Small intestine (tissue), 7 donors: Measurements from ENCODE around the gene PIAS4. TPM values are rescaled to one million over a fixed set of nuclear protein-coding genes. Genes with fewer than 3 reads are reported as not detected.

ENCODE experiments used
- DNase-seq, 2 donors: peaks; one replicate each; pipeline versions ENCODE4 v3.0.0 to v3.0.0-alpha.2; 2013
- FAIRE-seq: peaks from 2 replicates; lab custom pipeline; 2012; peaks lifted over from hg19 to GRCh38; lab: Jason Lieb, UNC
- H3K27ac ChIP-seq, 3 donors: one replicate each; pipeline ENCODE4 v1.5.1; 2013; ENCODE audit warnings: low read length in 2 of 3, mild to moderate bottlenecking in 2 of 3, control low read depth in 1 of 3, inconsistent platforms in 1 of 3, low read depth in 1 of 3, moderate library complexity in 1 of 3
- H3K27me3 ChIP-seq, 3 donors: one replicate each; pipeline ENCODE4 v1.6.1; 2013; ENCODE audit warnings: low read length in 3 of 3, inconsistent platforms in 1 of 3; ENCODE audit not compliant: control insufficient read depth in 3 of 3, insufficient read depth in 3 of 3
- H3K36me3 ChIP-seq, 3 donors: one replicate each; pipeline ENCODE4 v1.6.1; 2013; ENCODE audit warnings: low read length in 3 of 3, inconsistent platforms in 1 of 3, low read depth in 1 of 3, mild to moderate bottlenecking in 1 of 3, moderate library complexity in 1 of 3; ENCODE audit not compliant: control insufficient read depth in 3 of 3, insufficient read depth in 2 of 3
- H3K4me1 ChIP-seq, 3 donors: one replicate each; pipeline ENCODE4 v1.6.1; 2013; ENCODE audit warnings: low read length in 2 of 3, inconsistent platforms in 1 of 3, low read depth in 1 of 3, mild to moderate bottlenecking in 1 of 3, moderate library complexity in 1 of 3; ENCODE audit not compliant: control insufficient read depth in 3 of 3, insufficient read depth in 2 of 3
- H3K4me3 ChIP-seq, 3 donors: one replicate each; pipeline ENCODE4 v1.5.1; 2013; ENCODE audit warnings: low read length in 3 of 3, control low read depth in 1 of 3, inconsistent platforms in 1 of 3, low read depth in 1 of 3, mild to moderate bottlenecking in 1 of 3, moderate library complexity in 1 of 3
- H3K9me3 ChIP-seq, 2 donors: one replicate each; pipeline ENCODE4 v1.6.1; 2013; ENCODE audit warnings: low read depth in 1 of 2, low read length in 1 of 2; ENCODE audit not compliant: control insufficient read depth in 2 of 2, insufficient read depth in 1 of 2
- WGBS, 3 donors: extraction: QIAGEN DNeasy Blood & Tissue Kit; methylation state at CpG; one replicate each; pipeline ENCODE4 v1.1.7; 2013; 5-methylcytosine and 5-hydroxymethylcytosine counted together
- polyA plus RNA-seq, 4 donors: library from polyadenylated mRNA; stranded (reverse) in 3 of 4; unstranded in 1 of 4; fragments of 200-250 nt in 3 of 4; fragments of 120-200 nt in 1 of 4; gene quantifications; one replicate each; pipeline versions ENCODE4 v1.2.1 to v1.2.3, GENCODE V29; 2013
- donor health status: healthy with polysubstance abuse.
- donor health status: control.
- donor health status: control.
- donor health status: Bipolar disorder and iron deficiency.
- donor health status: healthy.

PIAS4 gene
- polyA plus RNA-seq, 4 donors = 10.8 to 30.4 (median 13.1) TPM

- Histone ChIP-seq H3K4me3 (no peak overlapping the region), H3K27me3 (no peaks in the 10 kb centered on the region), H3K27ac (no peak overlapping the region), H3K4me1 (peaks cover 0 to 5% (median 0%) of the 10 kb centered on the region in 3 donors), H3K9me3 (no peaks in the 10 kb centered on the region), H3K36me3 (peaks cover 42 to 65% (median 47%) of the 10 kb centered on the region in 3 donors)
- no peak for DNase-seq
- 84 to 88% (median 86%) methylated on average over 14 of the region's 14 CpGs for WGBS, 3 donors
- FAIRE-seq = no peak
Measured at GRCh38 chr19:3975637-3976087, 31.9 kb upstream of the PIAS4 start.

GRCh38 chr19:3976495-3977241 is 30.9 kb upstream of the PIAS4 start:
- peaks cover 0 to under 1% (median 0%) of the 10 kb centered on the region in 3 donors for H3K4me1 ChIP-seq
- no peak overlapping the region for H3K4me3 ChIP-seq
- H3K27me3 ChIP-seq = no peaks in the 10 kb centered on the region
- 88 to 95% (median 90%) methylated on average over 29 of the region's 29 CpGs for WGBS, 3 donors
- H3K9me3 ChIP-seq = no peaks in the 10 kb centered on the region
- DNase-seq (no peak), FAIRE-seq (no peak)
- H3K27ac ChIP-seq = peak overlapping the region in 1 of 3 donors; percentile 6
- peaks cover 52 to 75% (median 53%) of the 10 kb centered on the region in 3 donors for H3K36me3 ChIP-seq

- Histone ChIP-seq H3K4me1 (no peaks in the 10 kb centered on the region), H3K4me3 (no peak overlapping the region), H3K36me3 (peaks cover 54 to 80% (median 60%) of the 10 kb centered on the region in 3 donors), H3K27ac (peak overlapping the region in 1 of 3 donors; percentile 6), H3K9me3 (no peaks in the 10 kb centered on the region), H3K27me3 (no peaks in the 10 kb centered on the region)
- FAIRE-seq = no peak
- no peak for DNase-seq
- 91 to 93% (median 93%) methylated on average over 53 to 59 of the region's 59 CpGs for WGBS, 3 donors
Measured at GRCh38 chr19:3977242-3978143, 30.0 kb upstream of the PIAS4 start.

GRCh38 chr19:3978145-3978544 is 29.4 kb upstream of the PIAS4 start:
- Histone ChIP-seq H3K9me3 (no peaks in the 10 kb centered on the region), H3K36me3 (peaks cover 58 to 83% (median 66%) of the 10 kb centered on the region in 3 donors), H3K27ac (no peak overlapping the region), H3K4me1 (peaks cover 0 to under 1% (median 0%) of the 10 kb centered on the region in 3 donors), H3K4me3 (no peak overlapping the region), H3K27me3 (no peaks in the 10 kb centered on the region)
- DNase-seq (no peak), FAIRE-seq (no peak)
- WGBS, 3 donors = 95 to 96% (median 95%) methylated on average over 19 of the region's 19 CpGs

GRCh38 chr19:3979289-3979673 is 28.3 kb upstream of the PIAS4 start:
- WGBS, 3 donors = 94 to 96% (median 94%) methylated on average over 18 of the region's 18 CpGs
- Histone ChIP-seq H3K27ac (no peak overlapping the region), H3K4me3 (no peak overlapping the region), H3K27me3 (no peaks in the 10 kb centered on the region), H3K9me3 (no peaks in the 10 kb centered on the region), H3K36me3 (peaks cover 61 to 94% (median 70%) of the 10 kb centered on the region in 3 donors), H3K4me1 (peaks cover 0 to 8% (median 0%) of the 10 kb centered on the region in 3 donors)
- DNase-seq = no peak
- no peak for FAIRE-seq

GRCh38 chr19:3979674-3980352 is 27.7 kb upstream of the PIAS4 start:
- Histone ChIP-seq H3K27ac (no peak overlapping the region), H3K4me3 (no peak overlapping the region), H3K27me3 (no peaks in the 10 kb centered on the region), H3K4me1 (peaks cover 0 to 8% (median 0%) of the 10 kb centered on the region in 3 donors), H3K9me3 (no peaks in the 10 kb centered on the region), H3K36me3 (peaks cover 61 to 98% (median 70%) of the 10 kb centered on the region in 3 donors)
- WGBS, 3 donors = 90 to 93% (median 93%) methylated on average over 24 to 25 of the region's 25 CpGs
- no peak for FAIRE-seq
- DNase-seq = no peak

- no peak for DNase-seq
- no peak for FAIRE-seq
- H3K4me1 ChIP-seq = peaks cover 0 to 9% (median 0%) of the 10 kb centered on the region in 3 donors
Measured at GRCh38 chr19:3980353-3981251, 26.9 kb upstream of the PIAS4 start.

More at GRCh38 chr19:3980353-3981251, 26.9 kb upstream of the PIAS4 start:
- 89 to 90% (median 89%) methylated on average over 31 of the region's 31 CpGs for WGBS, 3 donors
- no peaks in the 10 kb centered on the region for H3K27me3 ChIP-seq
- H3K27ac ChIP-seq = no peak overlapping the region
- no peak overlapping the region for H3K4me3 ChIP-seq
- H3K36me3 ChIP-seq = peaks cover 58 to 91% (median 69%) of the 10 kb centered on the region in 3 donors
- no peaks in the 10 kb centered on the region for H3K9me3 ChIP-seq
